SIG-M5 (cell line): Measurements from ENCODE around the gene S100PBP.

ENCODE experiments used
- DNase-seq: peaks from one replicate; lab custom pipeline; 2025; lab: John Stamatoyannopoulos, UW

Gene S100PBP

GRCh38 chr1:32888134-32888533, 70.7 kb downstream of the S100PBP start:
- DNase-seq = no peak

- DNase-seq = no peak
Measured at GRCh38 chr1:32888677-32889420, 71.4 kb downstream of the S100PBP start.

GRCh38 chr1:32889731-32890278, 72.4 kb downstream of the S100PBP start:
- no peak for DNase-seq

- DNase-seq = no peak
Measured at GRCh38 chr1:32890516-32891240, 73.2 kb downstream of the S100PBP start.

- DNase-seq = no peak
Measured at GRCh38 chr1:32891241-32891570, 73.8 kb downstream of the S100PBP start.

GRCh38 chr1:32891630-32892029, 74.2 kb downstream of the S100PBP start:
- DNase-seq = no peak

- DNase-seq = no peak
Measured at GRCh38 chr1:32892368-32893197, 75.1 kb downstream of the S100PBP start.

- no peak for DNase-seq
Measured at GRCh38 chr1:32893198-32894018, 76.0 kb downstream of the S100PBP start.

GRCh38 chr1:32894019-32894600, 76.7 kb downstream of the S100PBP start:
- no peak for DNase-seq

- DNase-seq = no peak
Measured at GRCh38 chr1:32894681-32895080, 77.2 kb downstream of the S100PBP start.

- DNase-seq = no peak
Measured at GRCh38 chr1:32895325-32896215, 78.1 kb downstream of the S100PBP start.

- no peak for DNase-seq
Measured at GRCh38 chr1:32896451-32896850, 79.0 kb downstream of the S100PBP start.

- no peak for DNase-seq
Measured at GRCh38 chr1:32897082-32898049, 79.9 kb downstream of the S100PBP start.

GRCh38 chr1:32898056-32898455, 80.6 kb downstream of the S100PBP start:
- no peak for DNase-seq

GRCh38 chr1:32898958-32899357, 81.5 kb downstream of the S100PBP start:
- no peak for DNase-seq

- no peak for DNase-seq
Measured at GRCh38 chr1:32899586-32900296, 82.3 kb downstream of the S100PBP start.

- DNase-seq = no peak
Measured at GRCh38 chr1:32900371-32900955, 83.0 kb downstream of the S100PBP start.
